Vagina (tissue), 2 donors: ENCODE measurements around the gene CXCR5. TPM values are rescaled to one million over a fixed set of nuclear protein-coding genes. Genes with fewer than 3 reads are reported as not detected.

Experiments used
- DNase-seq, 2 donors: peaks; one replicate each; pipeline ENCODE4 v3.0.0-alpha.2; 2017; ENCODE audit errors: extremely low spot score in 2 of 2
- H3K27ac ChIP-seq: fragments of 200-600 bp; sonication (generic); one replicate; pipeline ENCODE4 v1.5.1; 2019
- H3K27me3 ChIP-seq: fragments of 200-600 bp; sonication (generic); one replicate; pipeline ENCODE4 v1.5.1; 2019
- H3K36me3 ChIP-seq, 2 donors: fragments of 200-600 bp; sonication (generic); one replicate each; pipeline ENCODE4 v1.5.1; 2017 to 2019
- H3K4me1 ChIP-seq: fragments of 200-600 bp; sonication (generic); one replicate; pipeline ENCODE4 v1.5.1; 2019
- H3K4me3 ChIP-seq, 2 donors: fragments of 200-600 bp; sonication (generic); 1 replicate in 1 of 2; 2 replicates in 1 of 2; pipeline ENCODE4 v1.5.1; 2016 to 2019
- H3K9me3 ChIP-seq: fragments of 200-600 bp; sonication (generic); one replicate; pipeline ENCODE4 v1.5.1; 2019
- POLR2A ChIP-seq, 2 donors: fragments of 450-650 bp; IDR thresholded peaks; one replicate each; pipeline ENCODE4 v1.6.1; 2017; ENCODE audit warnings: antibody characterized with exemption in 2 of 2, mild to moderate bottlenecking in 2 of 2, moderate library complexity in 2 of 2
- POLR2AphosphoS5 ChIP-seq, 2 donors: sonication (generic); formaldehyde crosslinking; IDR thresholded peaks; one replicate each; pipeline ENCODE4 v1.9.0; 2017; ENCODE audit warnings: antibody characterized with exemption in 2 of 2, mild to moderate bottlenecking in 2 of 2, low read depth in 1 of 2; ENCODE audit not compliant: insufficient read depth in 1 of 2
- intact Hi-C: fragments of 100-400 bp; cut with DNase I; formaldehyde crosslinking; loops from one replicate; pipeline ENCODE4 v1.15.1; 2023
- total RNA-seq: library from RNA; depleted of rRNA; stranded (reverse); fragments of >200 nt; gene quantifications from one replicate; pipeline ENCODE4 v1.2.3, GENCODE V29; 2016
- TF ChIP-seq, protein P1 (sequence below), 3 experiments: fragments of 450-650 bp in 2 of 3; fragments of 200-600 bp in 1 of 3; sonication (generic) in 1 of 3; IDR thresholded peaks; one replicate each; pipeline ENCODE4 v1.5.1; 2017 to 2019; ENCODE audit warnings: antibody characterized with exemption in 3 of 3, mild to moderate bottlenecking in 2 of 3, moderate library complexity in 2 of 3

CXCR5 gene
- total RNA-seq, 1 donor from 2014 or later: not detected

DNA sequence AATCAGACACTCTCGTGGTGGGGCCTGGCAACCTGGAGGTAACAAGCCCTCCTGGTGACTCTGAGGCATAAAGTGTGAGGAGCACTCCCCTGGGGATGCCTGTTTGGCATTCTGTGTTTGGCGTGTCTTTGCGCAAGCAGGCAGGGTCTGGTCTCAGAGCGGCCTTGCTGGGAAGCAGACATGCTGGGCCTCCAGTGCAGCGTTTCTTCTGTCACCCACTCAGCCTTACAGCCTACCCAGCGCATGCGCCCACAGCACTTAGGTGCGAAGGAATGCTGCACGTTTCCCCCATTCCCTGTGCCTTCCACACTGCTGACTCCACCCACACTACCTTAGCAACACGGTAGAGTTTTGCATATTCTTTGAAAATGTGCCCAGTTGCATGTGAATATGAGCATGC, 7.4 kb upstream of the CXCR5 start:
- peaks cover under 1% of the 10 kb centered on the region for H3K4me1 ChIP-seq
- intact Hi-C loops: no loop called here
- DNase-seq: no peak
- no peaks in the 10 kb centered on the region for H3K9me3 ChIP-seq
- H3K36me3 ChIP-seq: no peaks in the 10 kb centered on the region
- no peak overlapping the region for H3K27ac ChIP-seq
- TF ChIP-seq, protein P1, sequence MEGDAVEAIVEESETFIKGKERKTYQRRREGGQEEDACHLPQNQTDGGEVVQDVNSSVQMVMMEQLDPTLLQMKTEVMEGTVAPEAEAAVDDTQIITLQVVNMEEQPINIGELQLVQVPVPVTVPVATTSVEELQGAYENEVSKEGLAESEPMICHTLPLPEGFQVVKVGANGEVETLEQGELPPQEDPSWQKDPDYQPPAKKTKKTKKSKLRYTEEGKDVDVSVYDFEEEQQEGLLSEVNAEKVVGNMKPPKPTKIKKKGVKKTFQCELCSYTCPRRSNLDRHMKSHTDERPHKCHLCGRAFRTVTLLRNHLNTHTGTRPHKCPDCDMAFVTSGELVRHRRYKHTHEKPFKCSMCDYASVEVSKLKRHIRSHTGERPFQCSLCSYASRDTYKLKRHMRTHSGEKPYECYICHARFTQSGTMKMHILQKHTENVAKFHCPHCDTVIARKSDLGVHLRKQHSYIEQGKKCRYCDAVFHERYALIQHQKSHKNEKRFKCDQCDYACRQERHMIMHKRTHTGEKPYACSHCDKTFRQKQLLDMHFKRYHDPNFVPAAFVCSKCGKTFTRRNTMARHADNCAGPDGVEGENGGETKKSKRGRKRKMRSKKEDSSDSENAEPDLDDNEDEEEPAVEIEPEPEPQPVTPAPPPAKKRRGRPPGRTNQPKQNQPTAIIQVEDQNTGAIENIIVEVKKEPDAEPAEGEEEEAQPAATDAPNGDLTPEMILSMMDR (IDR thresholded peaks at IDR 0.05): no peak
- TF ChIP-seq POLR2A (IDR thresholded peaks at IDR 0.05) (no peak), POLR2AphosphoS5 (IDR thresholded peaks at IDR 0.05; ENCODE audit: insufficient read depth in 1 of 2, low read depth in 1 of 2) (no peak)
- H3K27me3 ChIP-seq: no peaks in the 10 kb centered on the region
- no peak overlapping the region for H3K4me3 ChIP-seq

DNA sequence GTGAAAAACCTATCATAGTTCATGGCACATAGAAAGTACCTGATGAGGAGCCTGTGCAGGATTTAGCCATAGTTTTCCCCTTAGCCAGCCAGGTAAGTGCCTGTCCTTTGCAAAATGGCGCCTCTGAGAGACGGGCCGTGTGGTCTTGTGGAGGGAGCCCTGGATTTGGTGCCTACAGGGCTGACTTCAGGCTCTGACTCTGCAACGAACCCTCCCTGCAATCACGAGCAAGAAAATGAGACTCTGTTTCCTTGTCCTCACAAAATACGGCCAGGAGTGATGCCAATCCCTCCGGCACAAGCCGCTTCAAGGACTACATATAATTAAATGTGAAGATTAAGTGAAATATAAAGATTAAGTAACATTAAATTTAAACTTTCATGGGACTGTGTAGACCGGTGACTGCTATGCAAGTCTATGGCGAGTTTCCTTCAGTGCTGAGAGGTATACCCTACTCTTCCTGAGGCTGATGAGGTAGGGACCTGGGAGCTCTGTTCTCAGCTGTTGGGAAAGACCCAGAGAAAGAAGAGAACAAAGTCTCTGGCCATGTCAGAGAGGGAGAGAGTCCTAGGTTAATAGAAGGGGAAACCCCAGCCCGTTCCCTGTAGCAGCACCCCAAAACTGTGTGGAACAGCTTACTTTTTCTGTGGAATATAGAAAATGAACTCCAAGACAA, 6.1 kb upstream of the CXCR5 start:
- Histone ChIP-seq H3K4me3 (no peak overlapping the region), H3K4me1 (no peaks in the 10 kb centered on the region), H3K36me3 (no peaks in the 10 kb centered on the region), H3K27me3 (no peaks in the 10 kb centered on the region), H3K9me3 (no peaks in the 10 kb centered on the region), H3K27ac (no peak overlapping the region)
- DNase-seq: no peak
- TF ChIP-seq POLR2AphosphoS5 (IDR thresholded peaks at IDR 0.05; ENCODE audit: insufficient read depth in 1 of 2, low read depth in 1 of 2) (no peak), POLR2A (IDR thresholded peaks at IDR 0.05) (no peak)
- TF ChIP-seq, protein P1 (IDR thresholded peaks at IDR 0.05): no peak
- intact Hi-C loops: no loop called here

DNA sequence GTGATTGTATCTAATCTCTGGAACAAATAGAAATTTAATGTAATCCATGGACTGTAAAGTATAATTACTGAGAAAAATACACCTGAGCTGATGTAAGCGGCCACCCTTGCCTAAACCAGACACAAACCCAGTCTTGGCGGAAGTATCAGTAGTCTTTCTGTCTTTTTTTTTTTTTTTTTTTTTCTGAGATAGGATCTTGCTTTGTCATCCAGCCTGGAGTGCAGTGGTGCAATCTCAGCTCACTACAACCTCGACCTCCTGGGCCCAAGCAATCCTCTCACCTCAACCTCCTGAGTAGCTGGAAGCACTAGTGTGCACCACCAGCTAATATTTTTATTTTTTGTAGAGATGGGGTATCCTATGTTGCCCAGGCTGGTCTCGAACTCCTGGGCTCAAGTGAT, 5.5 kb upstream of the CXCR5 start:
- H3K36me3 ChIP-seq: no peaks in the 10 kb centered on the region
- TF ChIP-seq, protein P1 (IDR thresholded peaks at IDR 0.05): no peak
- TF ChIP-seq POLR2AphosphoS5 (IDR thresholded peaks at IDR 0.05; ENCODE audit: insufficient read depth in 1 of 2, low read depth in 1 of 2) (no peak), POLR2A (IDR thresholded peaks at IDR 0.05) (no peak)
- no peak for DNase-seq
- H3K27ac ChIP-seq: no peak overlapping the region
- no peaks in the 10 kb centered on the region for H3K27me3 ChIP-seq
- intact Hi-C loops: no loop called here
- no peaks in the 10 kb centered on the region for H3K4me1 ChIP-seq
- no peaks in the 10 kb centered on the region for H3K9me3 ChIP-seq
- no peak overlapping the region for H3K4me3 ChIP-seq

DNA sequence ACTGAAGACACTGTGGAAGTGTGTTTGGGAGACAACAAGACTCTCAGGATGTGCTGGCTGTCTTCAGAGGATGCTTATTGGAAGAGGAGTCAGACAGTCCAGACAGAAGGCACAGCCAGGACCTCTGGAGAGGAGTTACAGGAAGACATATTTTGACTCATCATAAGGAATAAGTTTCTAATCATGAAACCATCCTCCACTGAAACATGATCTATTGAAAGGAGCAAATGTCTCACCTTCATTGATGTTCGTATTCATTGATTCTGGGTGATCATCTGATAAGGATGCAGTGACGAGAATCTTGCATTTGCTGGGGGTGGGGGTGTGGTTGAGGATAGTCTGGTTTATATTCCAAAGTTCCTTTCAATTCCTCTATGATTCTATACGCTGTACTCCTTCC, 2.5 kb upstream of the CXCR5 start:
- no peak overlapping the region for H3K4me3 ChIP-seq
- no peaks in the 10 kb centered on the region for H3K27me3 ChIP-seq
- no peaks in the 10 kb centered on the region for H3K9me3 ChIP-seq
- no peak for DNase-seq
- H3K27ac ChIP-seq: no peak overlapping the region
- TF ChIP-seq POLR2A (IDR thresholded peaks at IDR 0.05) (no peak), POLR2AphosphoS5 (IDR thresholded peaks at IDR 0.05; ENCODE audit: insufficient read depth in 1 of 2, low read depth in 1 of 2) (no peak)
- TF ChIP-seq, protein P1 (IDR thresholded peaks at IDR 0.05): no peak
- intact Hi-C loops: no loop called here
- no peaks in the 10 kb centered on the region for H3K36me3 ChIP-seq
- H3K4me1 ChIP-seq: no peaks in the 10 kb centered on the region

DNA sequence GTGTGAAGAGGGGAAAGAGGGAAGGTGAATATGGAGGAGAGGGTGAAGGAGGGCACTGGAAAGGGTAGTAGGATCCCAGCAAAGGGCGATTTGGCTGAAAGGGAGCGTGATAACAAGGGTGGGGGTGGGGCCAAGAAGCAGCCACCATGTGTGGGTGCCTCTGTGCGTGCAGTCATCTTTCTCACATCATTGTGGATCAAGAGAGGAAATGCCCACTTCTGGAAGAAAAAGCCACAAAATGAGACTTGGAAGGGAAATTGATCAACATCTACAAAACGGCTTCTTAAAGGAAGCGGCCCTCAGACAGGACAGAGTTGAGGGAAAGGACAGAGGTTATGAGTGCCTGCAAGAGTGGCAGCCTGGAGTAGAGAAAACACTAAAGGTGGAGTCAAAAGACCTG, 1.2 kb upstream of the CXCR5 start:
- DNase-seq: no peak
- H3K27ac ChIP-seq: no peak overlapping the region
- no peaks in the 10 kb centered on the region for H3K27me3 ChIP-seq
- TF ChIP-seq POLR2A (IDR thresholded peaks at IDR 0.05): no peak
- TF ChIP-seq POLR2AphosphoS5 (IDR thresholded peaks at IDR 0.05; ENCODE audit: insufficient read depth in 1 of 2, low read depth in 1 of 2): no peak
- TF ChIP-seq, protein P1 (IDR thresholded peaks at IDR 0.05): no peak
- intact Hi-C loops: no loop called here
- H3K4me3 ChIP-seq: no peak overlapping the region
- no peaks in the 10 kb centered on the region for H3K36me3 ChIP-seq
- H3K9me3 ChIP-seq: no peaks in the 10 kb centered on the region
- H3K4me1 ChIP-seq: peaks cover 2% of the 10 kb centered on the region
